NCI-H524 treated with DMSO at 0.1 percent for 48 hours (cell line): Measurements from ENCODE around the gene C9orf57.
"Not testable (repeated sequence)": the region's sequence is repeated elsewhere in the genome, so short reads cannot be mapped to it uniquely, and the experiment has no call there.

Source experiments
- DNase-seq: peaks from one replicate; lab custom pipeline; 2025; lab: John Stamatoyannopoulos, UW

Gene C9orf57

DNA sequence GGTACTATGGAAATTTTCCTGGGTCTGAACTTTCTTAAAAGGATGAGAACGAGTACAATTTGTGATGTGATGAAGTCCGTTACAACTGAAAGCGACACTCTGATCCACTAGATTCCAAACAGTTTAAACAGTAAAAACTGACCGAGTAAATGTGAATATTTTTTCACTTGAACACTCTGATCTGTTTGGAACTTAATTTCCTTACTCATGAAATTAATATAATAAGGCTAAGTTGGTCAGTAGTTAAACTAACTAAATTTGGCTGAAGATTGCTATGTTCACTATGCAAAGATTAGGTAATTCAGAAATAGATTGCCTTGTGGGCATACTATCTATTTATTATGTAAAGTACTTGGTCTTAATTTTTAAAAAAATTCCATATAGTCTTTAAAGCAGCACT lies at the start of gene C9orf57:
C9orf57 (minus strand) TSS at position 101 of the 400 bp plus-strand sequence. CDS start 1,282 bp downstream, outside the sequence.
- no peak for DNase-seq

GRCh38 chr9:72102520-72102919 lies 42.1 kb upstream of the C9orf57 start:
- DNase-seq = no peak

DNA sequence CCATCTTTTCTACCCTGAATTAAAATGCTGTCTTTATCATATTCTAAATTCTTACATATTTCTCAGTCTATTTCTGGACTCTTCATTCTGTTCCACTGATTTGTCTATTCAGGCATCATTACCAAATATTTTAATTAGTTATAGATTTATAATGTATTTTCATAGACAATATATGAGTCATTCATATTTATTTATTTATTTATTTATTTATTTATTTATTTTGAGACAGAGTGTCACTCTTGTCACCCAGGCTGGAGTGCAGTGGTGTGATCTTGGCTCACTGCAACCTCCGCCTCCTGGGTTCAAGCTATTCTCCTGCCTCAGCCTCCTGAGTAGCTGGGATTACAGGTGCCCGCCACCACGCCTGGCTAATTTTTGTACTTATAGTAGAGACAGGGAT lies 35.1 kb upstream of the C9orf57 start:
- not testable (repeated sequence) for DNase-seq

- DNase-seq = no peak
Observed at GRCh38 chr9:72092820-72093219, 32.4 kb upstream of the C9orf57 start.

DNA sequence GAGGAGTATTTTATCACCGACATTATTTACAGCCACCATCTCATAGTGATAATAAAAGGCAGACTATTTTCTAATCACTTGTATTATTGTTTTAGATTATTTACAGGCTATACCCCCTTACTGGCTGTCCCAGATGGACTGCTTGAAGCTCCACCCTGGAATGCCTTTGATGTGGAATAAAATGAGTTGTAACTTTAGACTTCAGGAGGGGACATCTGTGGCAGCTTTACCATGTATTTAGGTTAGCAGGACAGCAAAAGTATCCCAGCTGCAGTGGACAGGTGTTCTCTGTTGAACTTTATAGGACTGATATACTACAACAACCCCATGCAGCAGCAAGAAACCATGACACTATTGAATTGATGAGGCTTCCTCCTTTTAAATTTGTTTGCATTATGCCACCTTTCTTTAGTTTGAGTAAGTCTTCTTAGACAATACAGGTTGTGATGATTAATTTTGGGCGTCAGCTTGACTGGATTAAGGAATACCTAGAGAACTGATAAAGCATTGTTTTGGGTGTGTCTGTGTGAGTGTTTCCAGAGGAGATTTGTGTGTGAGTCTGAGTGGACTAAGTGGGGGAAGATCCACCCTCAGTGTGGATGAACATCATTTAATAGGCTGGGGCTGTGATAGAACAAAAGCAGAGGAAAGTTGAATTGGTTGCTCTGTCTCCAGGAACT lies 29.2 kb upstream of the C9orf57 start:
- DNase-seq = no peak

DNA sequence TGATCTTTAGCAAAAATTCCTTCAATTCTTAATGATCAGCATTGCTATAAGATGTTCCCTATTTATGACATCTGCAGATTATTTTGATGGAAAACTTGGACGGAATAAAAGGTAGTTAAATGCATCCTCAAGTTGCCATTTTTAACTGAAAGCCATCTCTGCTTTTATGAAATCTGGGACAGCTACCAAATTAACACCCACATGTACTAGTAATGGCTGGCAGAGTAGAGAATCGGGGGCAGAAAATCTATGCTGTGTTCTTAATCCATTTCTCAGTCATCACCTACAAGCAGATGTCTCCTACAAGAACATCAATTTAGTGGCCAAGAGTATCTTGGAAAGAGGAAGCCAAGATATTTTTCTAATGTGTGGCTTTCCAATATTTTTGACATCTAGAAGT lies 22.1 kb upstream of the C9orf57 start:
- DNase-seq = no peak

DNA sequence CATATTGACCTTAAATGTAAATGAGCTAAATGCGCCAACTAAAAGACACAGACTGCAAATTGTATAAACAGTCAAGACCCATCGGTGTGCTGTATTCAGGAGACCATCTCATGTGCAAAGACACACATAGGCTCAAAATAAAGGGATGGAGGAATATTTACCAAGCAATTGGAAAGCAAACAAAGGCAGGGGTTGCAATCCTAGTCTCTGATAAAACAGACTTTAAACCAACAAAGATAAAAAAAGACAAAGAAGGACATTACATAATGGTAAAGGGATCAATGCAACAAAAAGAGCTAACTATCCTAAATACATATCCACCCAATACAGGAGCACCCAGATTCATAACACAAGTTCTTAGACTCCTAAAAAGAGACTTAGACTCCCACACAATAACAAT lies 14.3 kb upstream of the C9orf57 start:
- DNase-seq = not testable (repeated sequence)

DNA sequence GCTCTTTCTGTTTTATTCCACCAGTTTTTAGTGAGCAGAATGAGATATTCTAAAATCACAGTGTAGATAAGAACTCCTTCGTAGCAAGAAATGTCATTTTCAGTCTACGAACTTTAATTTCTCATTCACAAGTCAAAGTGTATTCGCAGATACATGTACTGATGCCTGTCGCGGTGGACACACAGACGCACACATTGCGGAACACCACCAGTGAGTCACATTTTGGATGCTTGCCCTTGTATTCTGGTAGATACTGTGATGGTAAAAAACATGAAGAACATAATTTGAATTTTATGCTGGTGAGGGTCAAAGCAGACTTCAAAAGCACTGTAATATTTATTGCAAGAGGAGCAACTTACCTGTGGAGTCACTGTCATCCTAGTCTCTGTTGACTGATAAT lies 4.7 kb upstream of the C9orf57 start:
- no peak for DNase-seq

GRCh38 chr9:72052122-72052521 lies 8.3 kb downstream of the C9orf57 start:
- DNase-seq = no peak

- no peak for DNase-seq
Observed at GRCh38 chr9:72048850-72049249, 11.6 kb downstream of the C9orf57 start.

DNA sequence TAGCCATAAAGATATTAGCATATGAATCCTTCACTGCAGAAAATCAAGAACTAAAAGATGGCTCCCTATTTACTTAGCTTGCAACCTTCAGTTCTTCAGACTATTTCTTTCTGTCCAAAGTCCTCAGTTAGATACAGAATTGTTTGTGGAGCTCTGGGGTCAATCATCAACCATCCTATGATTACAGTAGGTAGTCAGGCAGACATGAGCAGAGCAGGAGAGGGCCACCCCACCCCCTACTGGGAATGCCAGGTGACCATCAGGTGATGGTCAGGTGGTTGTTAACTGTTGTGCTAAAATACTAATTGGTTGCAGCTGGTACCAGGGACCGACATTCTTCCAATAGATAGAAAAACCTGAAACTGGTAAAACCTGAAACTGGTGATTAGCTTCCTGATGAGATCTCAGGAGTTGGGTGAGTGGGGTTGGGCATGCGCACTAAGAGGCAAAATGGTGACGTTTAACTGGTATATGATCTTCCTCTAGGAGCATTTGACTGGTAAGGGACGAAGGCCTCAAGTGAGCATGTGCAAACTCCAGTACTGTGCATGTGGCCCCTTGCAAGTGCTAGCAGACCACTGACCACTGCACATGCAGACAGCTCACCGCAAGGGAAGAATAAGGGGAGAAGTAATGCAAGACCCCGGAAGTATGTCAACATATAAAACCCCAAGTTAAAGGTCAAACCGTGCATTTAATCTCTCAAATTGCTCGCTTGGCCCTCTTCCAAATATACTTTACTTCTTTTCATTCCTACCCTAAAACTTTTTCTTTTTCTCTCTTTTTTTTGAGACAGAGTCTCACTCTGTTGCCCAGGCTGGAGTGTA lies 13.6 kb downstream of the C9orf57 start:
- no peak for DNase-seq

DNA sequence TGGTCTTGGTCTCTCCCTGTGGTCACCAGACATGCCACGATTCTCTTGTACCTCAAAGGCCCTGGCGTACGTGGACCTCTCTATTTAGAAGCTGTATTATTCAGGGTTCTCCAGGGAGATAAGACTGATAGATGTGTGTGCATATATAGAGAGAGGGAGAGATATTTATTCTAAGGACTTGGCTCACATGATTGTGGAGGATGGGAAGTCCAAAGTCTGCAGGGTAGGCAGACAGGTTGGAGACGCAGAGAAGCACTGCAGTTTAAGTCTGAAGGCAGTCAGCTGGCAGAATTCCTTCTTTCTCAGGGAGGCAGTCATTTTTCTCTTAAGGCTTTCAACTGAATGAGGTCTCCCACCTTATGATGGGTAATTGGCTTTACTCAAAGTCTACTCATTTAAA lies 16.3 kb downstream of the C9orf57 start:
- DNase-seq = no peak

DNA sequence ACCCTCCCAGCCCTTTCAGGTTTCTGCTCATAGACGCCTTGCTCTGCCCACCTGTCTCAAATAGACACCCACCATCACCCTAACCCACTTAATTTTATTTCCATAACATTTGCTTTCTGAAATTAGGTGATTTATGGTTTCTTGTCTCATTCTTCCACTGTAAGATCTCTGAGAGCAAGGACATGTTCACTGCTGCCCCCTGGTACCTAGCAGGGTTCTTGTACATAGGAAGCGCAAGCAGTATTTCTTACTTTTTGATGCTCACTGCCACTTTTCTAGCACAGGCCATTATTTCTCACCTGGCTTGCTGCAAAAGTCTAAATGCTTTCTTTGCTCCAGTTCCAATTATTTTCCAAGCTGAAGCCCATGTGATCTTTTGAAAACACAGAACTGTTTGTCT lies 16.8 kb downstream of the C9orf57 start:
- no peak for DNase-seq

DNA sequence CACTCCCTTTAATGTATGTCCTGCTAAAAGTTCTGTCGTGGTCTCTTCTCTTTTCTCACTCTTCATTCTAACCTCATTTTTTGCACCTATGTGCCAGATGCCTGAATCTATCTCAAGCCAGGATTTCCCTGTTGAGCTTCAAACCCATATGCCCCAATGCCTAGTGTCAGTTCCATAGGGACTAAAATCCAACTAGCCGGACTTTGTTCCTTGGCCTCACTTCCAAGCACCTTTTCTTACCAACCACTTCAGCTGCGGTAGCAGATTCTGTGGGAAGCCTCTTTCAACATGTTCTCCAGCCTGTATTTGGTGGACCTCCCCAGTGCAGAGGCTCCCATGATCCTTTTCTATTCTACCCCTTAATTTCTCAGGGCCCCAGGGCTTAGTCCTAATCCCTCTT lies 17.5 kb downstream of the C9orf57 start:
- DNase-seq = no peak

DNA sequence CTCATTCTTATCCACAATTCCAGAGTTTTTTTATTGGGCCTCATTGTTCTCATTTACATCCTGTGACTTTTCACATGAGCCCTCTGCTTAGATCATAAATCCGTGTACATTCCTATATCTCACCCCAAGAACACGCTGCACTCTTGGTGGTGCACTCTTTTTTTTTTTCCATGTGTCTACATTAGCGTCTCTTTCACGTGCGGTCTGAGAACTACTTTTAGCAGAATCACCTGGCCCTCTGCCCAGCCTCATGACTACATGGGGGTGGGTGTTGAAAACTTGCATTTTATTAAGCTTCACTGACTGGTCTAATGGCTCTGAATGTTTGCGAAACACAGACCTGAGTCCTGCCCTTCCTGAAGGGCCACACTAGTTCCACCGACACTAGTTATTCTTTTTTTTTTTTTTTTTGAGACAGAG lies 18.6 kb downstream of the C9orf57 start:
- DNase-seq = no peak

DNA sequence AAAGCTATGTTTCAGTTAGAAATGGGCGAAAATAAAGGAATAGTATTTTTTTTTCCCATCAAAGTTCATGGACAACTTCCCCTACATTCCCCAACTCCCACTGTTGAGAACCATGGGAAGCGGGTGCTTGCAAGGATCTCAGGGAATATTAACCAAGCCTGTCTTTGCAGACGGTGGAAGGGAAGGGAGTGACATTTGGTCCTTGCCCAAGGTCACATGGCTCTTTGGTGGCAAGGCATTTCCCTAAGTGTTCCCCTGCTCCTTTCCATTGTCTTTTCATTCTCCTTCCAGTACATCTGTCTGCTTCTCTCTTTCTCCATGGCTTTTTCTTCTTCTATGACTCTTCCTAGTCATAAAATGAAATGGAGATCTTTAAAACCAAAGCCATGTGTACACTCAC lies 19.0 kb downstream of the C9orf57 start:
- DNase-seq = no peak

DNA sequence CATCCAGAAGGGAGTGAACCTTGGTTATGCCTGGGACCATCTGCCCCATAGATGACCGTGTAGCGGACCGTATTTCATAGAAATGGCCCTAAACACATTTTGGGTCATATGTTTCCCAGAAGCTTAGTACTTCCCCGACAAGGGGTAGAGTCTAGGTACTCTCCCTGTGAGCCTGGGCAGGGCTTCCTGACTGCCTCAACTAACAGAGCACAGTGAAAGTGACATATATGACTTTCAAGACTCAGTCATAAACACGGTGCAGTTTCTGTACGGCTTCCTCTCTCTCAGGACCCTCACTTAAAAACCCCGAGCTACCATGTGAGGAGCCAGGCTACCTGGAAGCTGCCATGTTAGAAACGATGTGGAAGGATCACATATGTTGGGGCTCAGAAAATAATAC lies 20.9 kb downstream of the C9orf57 start:
- no peak for DNase-seq

DNA sequence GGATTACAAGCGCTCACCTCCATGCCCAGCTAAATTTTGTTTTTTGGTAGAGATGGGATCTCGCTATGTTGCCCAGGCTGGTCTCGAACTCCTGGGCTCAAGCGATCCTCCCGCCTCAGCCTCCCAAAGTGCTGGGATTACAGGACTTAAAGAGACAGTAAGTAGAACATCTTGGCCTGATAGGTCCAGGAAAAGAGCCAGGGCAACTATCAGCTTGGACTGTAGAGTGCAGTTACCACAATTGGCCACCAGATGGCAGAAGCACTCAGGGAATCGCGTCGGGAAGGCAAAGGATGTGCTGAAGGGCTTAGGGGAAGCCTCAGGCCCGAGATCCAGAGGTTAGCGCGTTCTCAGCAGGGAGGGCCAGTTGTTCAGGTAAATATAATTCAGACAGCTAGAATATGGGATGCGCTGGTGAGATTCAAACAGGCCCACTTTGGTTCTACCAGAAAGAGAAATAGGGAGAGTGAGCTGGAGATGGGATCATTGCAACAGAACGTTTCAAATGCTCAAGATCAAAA lies 21.5 kb downstream of the C9orf57 start:
- no peak for DNase-seq

DNA sequence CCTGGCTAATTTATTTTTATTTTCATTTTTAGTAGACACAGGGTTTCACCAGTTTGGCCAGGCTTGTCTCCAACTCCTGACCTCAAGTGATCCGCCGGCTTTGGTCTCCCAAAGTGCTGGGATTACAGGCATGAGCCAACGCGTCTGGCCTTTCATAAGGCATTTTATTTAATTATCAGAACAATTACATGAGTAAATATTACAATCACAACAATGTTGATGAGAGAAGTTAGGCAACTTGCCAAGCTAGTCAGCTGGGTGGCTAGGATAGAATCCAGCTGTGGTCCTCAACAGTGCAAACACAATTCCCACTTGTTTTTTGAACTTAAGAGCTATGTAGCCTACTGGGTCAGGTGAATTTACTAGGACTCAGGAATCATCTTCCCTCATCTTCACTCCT lies 22.0 kb downstream of the C9orf57 start:
- DNase-seq = no peak

DNA sequence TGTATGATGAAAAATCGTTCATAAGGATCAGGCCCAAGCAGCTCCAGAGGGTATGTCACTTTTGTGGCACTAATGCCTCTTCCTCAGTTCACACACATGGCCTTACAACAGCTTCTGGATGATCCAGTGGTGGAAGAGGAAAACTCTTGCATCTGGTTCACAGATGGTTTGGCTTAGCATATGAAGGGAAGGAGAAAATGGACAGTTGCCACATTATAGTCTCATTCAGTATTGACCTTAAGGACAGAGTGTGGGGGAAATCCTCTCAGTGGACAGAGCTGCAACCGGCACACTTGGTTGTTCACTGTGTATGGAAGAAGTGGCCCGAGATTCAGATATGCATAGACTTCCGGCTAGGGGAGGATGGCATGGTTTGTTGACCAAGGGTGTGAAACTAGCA lies 22.8 kb downstream of the C9orf57 start:
- no peak for DNase-seq

- no peak for DNase-seq
Observed at GRCh38 chr9:72030767-72031166, 29.6 kb downstream of the C9orf57 start.

DNA sequence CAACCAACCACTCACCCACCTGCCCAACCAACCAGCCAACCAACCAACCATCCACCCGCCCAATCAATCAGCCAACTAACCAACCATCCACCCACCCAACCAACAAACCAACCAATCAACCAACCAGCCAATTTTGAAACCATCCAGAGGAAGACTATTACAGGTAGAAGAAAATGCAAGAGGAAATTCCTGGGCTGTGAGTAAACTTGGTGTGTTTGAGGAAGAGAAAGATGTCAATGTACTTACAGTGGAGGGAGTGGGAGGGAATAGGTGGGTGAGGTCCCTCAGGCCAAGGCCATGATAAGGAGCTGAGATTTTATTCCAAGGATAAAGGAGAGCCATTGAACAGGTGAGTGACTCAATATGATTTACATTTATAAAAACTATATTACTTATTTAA lies 30.4 kb downstream of the C9orf57 start:
- DNase-seq = no peak

- DNase-seq = no peak
Observed at GRCh38 chr9:72025906-72026305, 34.5 kb downstream of the C9orf57 start.
